SK-N-SH (cell line): ENCODE data around the gene ARMH4. TPM values are rescaled to one million over a fixed set of nuclear protein-coding genes. Genes with fewer than 3 reads are reported as not detected.

Experiments
- CTCF ChIA-PET: fragments of 300-600, 350-600 bp; formaldehyde crosslinking; extraction: SDS; loops from one replicate; lab custom pipeline; 2021; lab: Yijun Ruan, JAX
- POLR2A ChIA-PET: fragments of 350-600 bp; sonication (Branson Sonifier 250); formaldehyde crosslinking; extraction: SDS; loops from one replicate; lab custom pipeline; 2020; ENCODE audit warnings: antibody characterized with exemption, inconsistent platforms; lab: Yijun Ruan, JAX
- DNase-seq: peaks from one replicate; pipeline ENCODE4 v3.0.0; 2012
- H2AFZ ChIP-seq: fragments of 200-600 bp; sonication (generic); 2 replicates; pipeline ENCODE4 v1.8.1; 2016; ENCODE audit warnings: antibody characterized with exemption, mild to moderate bottlenecking, low read depth
- H3F3A ChIP-seq: fragments of 200-600 bp; sonication (generic); replicated peaks from 2 replicates; pipeline ENCODE3; 2016; ENCODE audit warnings: antibody characterized with exemption, mild to moderate bottlenecking; ENCODE audit not compliant: insufficient read depth
- H3K27ac ChIP-seq, 2 experiments: fragments of 200-500 bp in 1 of 2; fragments of 200-600 bp in 1 of 2; sonication (Bioruptor generic) in 1 of 2; sonication (generic), shearing (Covaris generic) in 1 of 2; 2 replicates each; pipeline versions ENCODE4 v1.5.1 to v1.6.1; 2014 to 2016; ENCODE audit warnings: low read depth in 2 of 2, inconsistent platforms in 1 of 2, low read length in 1 of 2, mild to moderate bottlenecking in 1 of 2, mixed read lengths in 1 of 2
- H3K27me3 ChIP-seq: fragments of 200-600 bp; sonication (generic), shearing (Covaris generic); 2 replicates; pipeline ENCODE4 v1.6.1; 2016; ENCODE audit warnings: mixed run types; ENCODE audit not compliant: insufficient read depth
- H3K36me3 ChIP-seq, 2 experiments: fragments of 200-500 bp in 1 of 2; fragments of 200-600 bp in 1 of 2; sonication (Bioruptor generic) in 1 of 2; sonication (generic) in 1 of 2; replicated peaks in 1 of 2; 2 replicates each; pipeline versions ENCODE3 to v1.5.1; 2014 to 2016; ENCODE audit warnings: low read length in 1 of 2, mild to moderate bottlenecking in 1 of 2; ENCODE audit not compliant: insufficient read depth in 2 of 2, control insufficient read depth in 1 of 2
- H3K4me1 ChIP-seq, 2 experiments: fragments of 200-500 bp in 1 of 2; fragments of 200-600 bp in 1 of 2; sonication (Bioruptor generic) in 1 of 2; sonication (generic), shearing (Covaris generic) in 1 of 2; 2 replicates each; pipeline versions ENCODE4 v1.5.1 to v1.6.1; 2014 to 2016; ENCODE audit warnings: low read depth in 1 of 2, low read length in 1 of 2, mixed run types in 1 of 2; ENCODE audit not compliant: insufficient read depth in 2 of 2, control insufficient read depth in 1 of 2
- H3K4me2 ChIP-seq: fragments of 200-600 bp; sonication (generic), shearing (Covaris generic); 2 replicates; pipeline ENCODE4 v1.6.1; 2017; ENCODE audit warnings: mixed run types
- H3K4me3 ChIP-seq, 2 experiments: fragments of 200-500 bp in 1 of 2; fragments of 200-600 bp in 1 of 2; sonication (Bioruptor generic) in 1 of 2; sonication (generic), shearing (Covaris generic) in 1 of 2; 2 replicates each; pipeline versions ENCODE4 v1.5.1 to v1.8.1; 2014 to 2016; ENCODE audit warnings: low read depth in 2 of 2, inconsistent platforms in 1 of 2, low read length in 1 of 2, mild to moderate bottlenecking in 1 of 2, mixed read lengths in 1 of 2, moderate library complexity in 1 of 2
- H3K79me2 ChIP-seq: fragments of 200-600 bp; sonication (generic); 2 replicates; pipeline ENCODE4 v1.8.1; 2017; ENCODE audit warnings: mild to moderate bottlenecking; ENCODE audit not compliant: insufficient read depth
- H3K9ac ChIP-seq: fragments of 200-600 bp; sonication (generic); 2 replicates; pipeline ENCODE4 v1.6.1; 2017; ENCODE audit warnings: mixed run types
- H3K9me2 ChIP-seq: fragments of 200-600 bp; sonication (generic); 2 replicates; pipeline ENCODE4 v1.6.1; 2017; ENCODE audit warnings: mixed run types
- H3K9me3 ChIP-seq: fragments of 200-600 bp; sonication (generic); 2 replicates; pipeline ENCODE4 v1.6.1; 2017; ENCODE audit warnings: mixed run types, mild to moderate bottlenecking, moderate library complexity
- H4K20me1 ChIP-seq: fragments of 200-600 bp; sonication (generic); 2 replicates; pipeline ENCODE4 v1.6.1; 2017; ENCODE audit warnings: mild to moderate bottlenecking, mixed run types; ENCODE audit not compliant: insufficient read depth
- CHD2 ChIP-seq: fragments of 150-350 bp; IDR thresholded peaks from 2 replicates; pipeline ENCODE4 v1.6.1; 2018; ENCODE audit warnings: low read length; ENCODE audit not compliant: partially characterized antibody
- EP300 ChIP-seq, 2 experiments: IDR thresholded peaks; 2 replicates each; pipeline versions ENCODE4 v1.4.0 to v1.6.1; 2012; ENCODE audit warnings: borderline replicate concordance in 1 of 2, low read depth in 1 of 2, low read length in 1 of 2
- FOXM1 ChIP-seq: IDR thresholded peaks from 2 replicates; pipeline ENCODE4 v1.4.0; 2012; ENCODE audit warnings: low read depth, mild to moderate bottlenecking
- GABPA ChIP-seq: IDR thresholded peaks from 2 replicates; pipeline ENCODE4 v1.4.0; 2012; ENCODE audit warnings: low read depth, mild to moderate bottlenecking
- GATA2 ChIP-seq: sonication (generic); formaldehyde crosslinking; IDR thresholded peaks from 2 replicates; pipeline ENCODE4 v1.5.0; 2020; ENCODE audit warnings: mild to moderate bottlenecking, missing genetic modification reagents
- MXI1 ChIP-seq: IDR thresholded peaks from 2 replicates; pipeline ENCODE4 v1.6.1; 2012; ENCODE audit warnings: mild to moderate bottlenecking, low read depth, low read length, improper control_type of control experiment
- POLR2AphosphoS5 ChIP-seq: IDR thresholded peaks from 2 replicates; pipeline ENCODE4 v1.6.1; 2012; ENCODE audit warnings: low read depth, low read length
- RAD21 ChIP-seq: IDR thresholded peaks from 2 replicates; pipeline ENCODE4 v1.6.1; 2012; ENCODE audit warnings: mild to moderate bottlenecking, low read length
- RCOR1 ChIP-seq: fragments of 150-350 bp; IDR thresholded peaks from 2 replicates; pipeline ENCODE4 v1.6.1; 2017; ENCODE audit warnings: antibody characterized with exemption, low read length
- RFX5 ChIP-seq: IDR thresholded peaks from 2 replicates; pipeline ENCODE4 v1.6.1; 2012; ENCODE audit warnings: mild to moderate bottlenecking, improper control_type of control experiment, low read length
- RXRA ChIP-seq: IDR thresholded peaks from 2 replicates; pipeline ENCODE4 v1.4.0; 2012; ENCODE audit warnings: low read depth, mild to moderate bottlenecking, borderline replicate concordance
- SIN3A ChIP-seq: IDR thresholded peaks from 2 replicates; pipeline ENCODE4 v1.6.1; 2012; ENCODE audit warnings: low read depth, mild to moderate bottlenecking, low read length, moderate library complexity, borderline replicate concordance
- SMC3 ChIP-seq: IDR thresholded peaks from 2 replicates; pipeline ENCODE4 v1.6.1; 2012; ENCODE audit warnings: low read depth, low read length, improper control_type of control experiment
- TAF1 ChIP-seq: IDR thresholded peaks from 2 replicates; pipeline ENCODE4 v1.6.1; 2012; ENCODE audit warnings: low read depth, mild to moderate bottlenecking, low read length, moderate library complexity, borderline replicate concordance
- TCF12 ChIP-seq: IDR thresholded peaks from 2 replicates; pipeline ENCODE4 v1.4.0; 2012
- TEAD4 ChIP-seq: IDR thresholded peaks from 2 replicates; pipeline ENCODE4 v1.4.0; 2012; ENCODE audit warnings: mild to moderate bottlenecking, borderline replicate concordance; ENCODE audit not compliant: insufficient read depth
- WGBS: methylation state at CpG from one replicate; pipeline ENCODE4 v1.1.6; 2017; ENCODE audit warnings: low lambda C conversion rate; 5-methylcytosine and 5-hydroxymethylcytosine counted together
- polyA plus RNA-seq, 3 experiments: library from polyadenylated mRNA; depleted of rRNA; stranded (reverse); fragments of >200 nt; gene quantifications; 2 replicates each; pipeline ENCODE4 v1.2.3, GENCODE V29; 2012
- TF ChIP-seq, protein P1 (sequence below): IDR thresholded peaks from 2 replicates; pipeline ENCODE4 v1.6.1; 2012; ENCODE audit warnings: mild to moderate bottlenecking, low read depth, low read length, moderate library complexity
- TF ChIP-seq, protein P2 (sequence below): fragments of 150-350 bp; IDR thresholded peaks from 2 replicates; pipeline ENCODE4 v1.6.1; 2016; ENCODE audit warnings: mild to moderate bottlenecking, low read depth, low read length
- TF ChIP-seq, protein P3 (sequence below): IDR thresholded peaks from 2 replicates; pipeline ENCODE4 v1.4.0; 2012; ENCODE audit warnings: low read depth, borderline replicate concordance
- TF ChIP-seq, protein P4 (sequence below): fragments of 200-600 bp; sonication (generic); IDR thresholded peaks from 2 replicates; pipeline ENCODE4 v1.6.1; 2017; ENCODE audit warnings: antibody characterized with exemption, mild to moderate bottlenecking, moderate library complexity

The ARMH4 gene
- polyA plus RNA-seq, 1 of the 3 experiments (the other 2 are of a cell fraction) = 0.39 TPM

DNA sequence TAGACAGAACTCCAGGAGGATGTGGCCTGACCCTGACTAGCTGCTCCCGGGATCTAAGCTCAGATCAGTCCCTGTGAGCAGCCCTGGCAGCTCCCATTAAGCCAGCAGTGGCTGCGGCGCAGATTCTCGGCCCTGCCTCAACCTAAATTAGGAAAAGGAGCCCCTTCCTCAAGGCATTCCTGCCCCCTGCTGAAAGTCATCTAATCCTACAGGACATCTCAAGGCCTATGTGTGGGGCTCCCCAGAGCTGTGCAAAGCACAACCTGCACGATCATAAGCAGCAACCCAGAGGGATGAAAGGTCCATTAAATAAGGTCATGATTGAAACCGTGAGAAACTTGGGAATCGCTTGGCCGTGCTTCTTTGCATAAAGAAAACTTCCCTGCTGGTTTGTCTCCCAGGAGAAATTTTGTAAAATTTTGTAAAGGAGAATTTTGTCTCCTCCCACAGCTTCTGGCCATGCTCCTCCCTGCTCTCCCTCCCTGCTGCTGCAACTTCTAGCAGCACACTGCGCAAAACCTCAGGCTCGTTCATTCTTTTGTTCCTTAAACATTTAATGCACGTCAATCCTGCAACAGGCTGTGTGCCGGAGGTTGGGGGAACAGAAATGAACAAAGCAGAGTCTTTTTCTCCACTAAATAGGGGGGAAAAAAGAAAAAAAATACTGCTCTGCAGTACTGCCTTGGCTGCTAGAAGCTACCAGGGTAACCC lies 189.5 kb downstream of the ARMH4 start:
- Histone ChIP-seq H3F3A (no peaks in the 10 kb centered on the region), H3K4me2 (no peak overlapping the region), H3K36me3 (no peaks in the 10 kb centered on the region), H3K27me3 (peaks cover 7% of the 10 kb centered on the region; the same call in 1 of the 2 replicates), H3K4me3 (no peak overlapping the region), H4K20me1 (no peaks in the 10 kb centered on the region), H3K9me3 (no peaks in the 10 kb centered on the region), H3K4me1 (no peaks in the 10 kb centered on the region), H3K9ac (no peak overlapping the region), H2AFZ (no peak overlapping the region), H3K9me2 (no peaks in the 10 kb centered on the region), H3K27ac (no peak overlapping the region), H3K79me2 (no peaks in the 10 kb centered on the region)
- DNase-seq = no peak
- no peak for TF ChIP-seq TEAD4
- ChIA-PET POLR2A (no interaction called here), CTCF (no interaction called here)
- WGBS = 16% methylated on average over 12 of the region's 12 CpGs

DNA sequence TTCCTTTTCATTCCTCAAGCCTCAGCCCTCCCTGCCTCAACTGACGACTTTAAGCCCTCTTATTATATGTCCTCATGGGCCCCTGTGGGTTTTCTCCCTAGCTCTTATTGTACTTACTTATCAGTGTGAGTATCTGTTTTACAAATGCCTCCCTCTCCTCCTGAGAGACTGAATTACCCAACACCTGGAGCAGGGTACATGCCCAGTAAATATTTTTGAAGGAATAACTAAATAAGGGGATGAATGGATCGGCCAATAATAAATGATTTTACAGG lies 190.3 kb downstream of the ARMH4 start:
- H3K36me3 ChIP-seq = no peaks in the 10 kb centered on the region
- ChIA-PET POLR2A (no interaction called here), CTCF (no interaction called here)
- no peaks in the 10 kb centered on the region for H3K79me2 ChIP-seq
- DNase-seq = no peak
- H2AFZ ChIP-seq = no peak overlapping the region
- no peak overlapping the region for H3K4me3 ChIP-seq
- no peak overlapping the region for H3K9ac ChIP-seq
- 2% methylated on average over 2 of the region's 2 CpGs for WGBS
- no peaks in the 10 kb centered on the region for H4K20me1 ChIP-seq
- H3K27ac ChIP-seq = no peak overlapping the region
- TF ChIP-seq SMC3 (no peak), RAD21 (no peak), TAF1 (no peak), SIN3A (no peak), RFX5 (no peak), GATA2 (no peak), TCF12 (no peak), FOXM1 (no peak), POLR2AphosphoS5 (no peak), MXI1 (no peak), GABPA (no peak), RXRA (no peak), CHD2 (no peak), RCOR1 (no peak), TEAD4 (no peak), EP300 (IDR thresholded peaks at IDR 0.05; ENCODE audit: borderline replicate concordance in 1 of 2, low read depth in 1 of 2, low read length in 1 of 2) (no peak)
- TF ChIP-seq, protein P1, sequence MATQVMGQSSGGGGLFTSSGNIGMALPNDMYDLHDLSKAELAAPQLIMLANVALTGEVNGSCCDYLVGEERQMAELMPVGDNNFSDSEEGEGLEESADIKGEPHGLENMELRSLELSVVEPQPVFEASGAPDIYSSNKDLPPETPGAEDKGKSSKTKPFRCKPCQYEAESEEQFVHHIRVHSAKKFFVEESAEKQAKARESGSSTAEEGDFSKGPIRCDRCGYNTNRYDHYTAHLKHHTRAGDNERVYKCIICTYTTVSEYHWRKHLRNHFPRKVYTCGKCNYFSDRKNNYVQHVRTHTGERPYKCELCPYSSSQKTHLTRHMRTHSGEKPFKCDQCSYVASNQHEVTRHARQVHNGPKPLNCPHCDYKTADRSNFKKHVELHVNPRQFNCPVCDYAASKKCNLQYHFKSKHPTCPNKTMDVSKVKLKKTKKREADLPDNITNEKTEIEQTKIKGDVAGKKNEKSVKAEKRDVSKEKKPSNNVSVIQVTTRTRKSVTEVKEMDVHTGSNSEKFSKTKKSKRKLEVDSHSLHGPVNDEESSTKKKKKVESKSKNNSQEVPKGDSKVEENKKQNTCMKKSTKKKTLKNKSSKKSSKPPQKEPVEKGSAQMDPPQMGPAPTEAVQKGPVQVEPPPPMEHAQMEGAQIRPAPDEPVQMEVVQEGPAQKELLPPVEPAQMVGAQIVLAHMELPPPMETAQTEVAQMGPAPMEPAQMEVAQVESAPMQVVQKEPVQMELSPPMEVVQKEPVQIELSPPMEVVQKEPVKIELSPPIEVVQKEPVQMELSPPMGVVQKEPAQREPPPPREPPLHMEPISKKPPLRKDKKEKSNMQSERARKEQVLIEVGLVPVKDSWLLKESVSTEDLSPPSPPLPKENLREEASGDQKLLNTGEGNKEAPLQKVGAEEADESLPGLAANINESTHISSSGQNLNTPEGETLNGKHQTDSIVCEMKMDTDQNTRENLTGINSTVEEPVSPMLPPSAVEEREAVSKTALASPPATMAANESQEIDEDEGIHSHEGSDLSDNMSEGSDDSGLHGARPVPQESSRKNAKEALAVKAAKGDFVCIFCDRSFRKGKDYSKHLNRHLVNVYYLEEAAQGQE = no peak
- TF ChIP-seq, protein P2, sequence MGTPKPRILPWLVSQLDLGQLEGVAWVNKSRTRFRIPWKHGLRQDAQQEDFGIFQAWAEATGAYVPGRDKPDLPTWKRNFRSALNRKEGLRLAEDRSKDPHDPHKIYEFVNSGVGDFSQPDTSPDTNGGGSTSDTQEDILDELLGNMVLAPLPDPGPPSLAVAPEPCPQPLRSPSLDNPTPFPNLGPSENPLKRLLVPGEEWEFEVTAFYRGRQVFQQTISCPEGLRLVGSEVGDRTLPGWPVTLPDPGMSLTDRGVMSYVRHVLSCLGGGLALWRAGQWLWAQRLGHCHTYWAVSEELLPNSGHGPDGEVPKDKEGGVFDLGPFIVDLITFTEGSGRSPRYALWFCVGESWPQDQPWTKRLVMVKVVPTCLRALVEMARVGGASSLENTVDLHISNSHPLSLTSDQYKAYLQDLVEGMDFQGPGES = no peak
- TF ChIP-seq, protein P3, sequence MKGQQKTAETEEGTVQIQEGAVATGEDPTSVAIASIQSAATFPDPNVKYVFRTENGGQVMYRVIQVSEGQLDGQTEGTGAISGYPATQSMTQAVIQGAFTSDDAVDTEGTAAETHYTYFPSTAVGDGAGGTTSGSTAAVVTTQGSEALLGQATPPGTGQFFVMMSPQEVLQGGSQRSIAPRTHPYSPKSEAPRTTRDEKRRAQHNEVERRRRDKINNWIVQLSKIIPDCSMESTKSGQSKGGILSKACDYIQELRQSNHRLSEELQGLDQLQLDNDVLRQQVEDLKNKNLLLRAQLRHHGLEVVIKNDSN = no peak
- TF ChIP-seq, protein P4, sequence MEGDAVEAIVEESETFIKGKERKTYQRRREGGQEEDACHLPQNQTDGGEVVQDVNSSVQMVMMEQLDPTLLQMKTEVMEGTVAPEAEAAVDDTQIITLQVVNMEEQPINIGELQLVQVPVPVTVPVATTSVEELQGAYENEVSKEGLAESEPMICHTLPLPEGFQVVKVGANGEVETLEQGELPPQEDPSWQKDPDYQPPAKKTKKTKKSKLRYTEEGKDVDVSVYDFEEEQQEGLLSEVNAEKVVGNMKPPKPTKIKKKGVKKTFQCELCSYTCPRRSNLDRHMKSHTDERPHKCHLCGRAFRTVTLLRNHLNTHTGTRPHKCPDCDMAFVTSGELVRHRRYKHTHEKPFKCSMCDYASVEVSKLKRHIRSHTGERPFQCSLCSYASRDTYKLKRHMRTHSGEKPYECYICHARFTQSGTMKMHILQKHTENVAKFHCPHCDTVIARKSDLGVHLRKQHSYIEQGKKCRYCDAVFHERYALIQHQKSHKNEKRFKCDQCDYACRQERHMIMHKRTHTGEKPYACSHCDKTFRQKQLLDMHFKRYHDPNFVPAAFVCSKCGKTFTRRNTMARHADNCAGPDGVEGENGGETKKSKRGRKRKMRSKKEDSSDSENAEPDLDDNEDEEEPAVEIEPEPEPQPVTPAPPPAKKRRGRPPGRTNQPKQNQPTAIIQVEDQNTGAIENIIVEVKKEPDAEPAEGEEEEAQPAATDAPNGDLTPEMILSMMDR = no peak
- no peaks in the 10 kb centered on the region for H3K9me3 ChIP-seq
- no peaks in the 10 kb centered on the region for H3F3A ChIP-seq
- no peak overlapping the region for H3K4me2 ChIP-seq
- peaks cover 7% of the 10 kb centered on the region; the same call in 1 of the 2 replicates for H3K27me3 ChIP-seq
- no peaks in the 10 kb centered on the region for H3K4me1 ChIP-seq
- H3K9me2 ChIP-seq = no peaks in the 10 kb centered on the region
